ENCODE results near the gene ATP1A3.
"Not testable (repeated sequence)": the region's sequence is repeated elsewhere in the genome, so short reads cannot be mapped to it uniquely, and the experiment has no call there.

Gene ATP1A3

GRCh38 chr19:41944336-41944735, 49.7 kb downstream of the ATP1A3 start:
- no peak for DNase-seq

- no peak for DNase-seq
These were observed 52.4 kb downstream of the ATP1A3 start for GRCh38 chr19:41941410-41942202.

GRCh38 chr19:41940731-41941409, 53.2 kb downstream of the ATP1A3 start:
- DNase-seq: no peak

- peak; percentile 21 to 27 for DNase-seq
These were observed 53.9 kb downstream of the ATP1A3 start for GRCh38 chr19:41939861-41940730.

- DNase-seq: not testable (repeated sequence)
These were observed 54.8 kb downstream of the ATP1A3 start for GRCh38 chr19:41939209-41939608.

GRCh38 chr19:41937525-41938468, 56.2 kb downstream of the ATP1A3 start:
- no peak for DNase-seq

- DNase-seq: no peak
These were observed 57.1 kb downstream of the ATP1A3 start for GRCh38 chr19:41936961-41937360.

- no peak for DNase-seq
These were observed 57.6 kb downstream of the ATP1A3 start for GRCh38 chr19:41936416-41936850.

GRCh38 chr19:41935760-41936415, 58.1 kb downstream of the ATP1A3 start:
- DNase-seq: no peak

- DNase-seq: peak in 1 of 2 experiments; percentile 52
These were observed 59.1 kb downstream of the ATP1A3 start for GRCh38 chr19:41934849-41935374.

GRCh38 chr19:41933693-41934426, 60.2 kb downstream of the ATP1A3 start:
- DNase-seq: no peak

GRCh38 chr19:41932720-41933332, 61.2 kb downstream of the ATP1A3 start:
- DNase-seq: no peak

- no peak for DNase-seq
These were observed 61.7 kb downstream of the ATP1A3 start for GRCh38 chr19:41932259-41932719.

GRCh38 chr19:41930926-41931592, 63.0 kb downstream of the ATP1A3 start:
- DNase-seq: no peak

GRCh38 chr19:41930322-41930722, 63.7 kb downstream of the ATP1A3 start:
- DNase-seq: no peak

GRCh38 chr19:41929536-41930071, 64.4 kb downstream of the ATP1A3 start:
- DNase-seq: no peak

- no peak for DNase-seq
These were observed 65.1 kb downstream of the ATP1A3 start for GRCh38 chr19:41928754-41929535.

- no peak for DNase-seq
These were observed 65.8 kb downstream of the ATP1A3 start, which contains the start of gene ERFL for GRCh38 chr19:41928221-41928683. Gene ERFL, minus strand, starts transcription at chr19:41928449. Its CDS starts 15,530 bp downstream, at chr19:41912919.

All from SHP77 (cell line).